GM12878 (cell line): ENCODE results near the gene PTGES2. TPM values are rescaled to one million over a fixed set of nuclear protein-coding genes. Genes with fewer than 3 reads are reported as not detected.

Source experiments
- ATAC-seq: fragments of 200-7000 bp; cut with Tn5 transposase; 3 replicates; pipeline ENCODE4 v1.9.1; 2020; ENCODE audit warnings: mild to moderate bottlenecking, moderate library complexity
- BruUV-seq: library from RNA; stranded (reverse); fragments of 400-500 nt; replicated peaks from 2 replicates; lab custom pipeline; 2021; lab: Mats Ljungman, UMichigan
- CTCF ChIA-PET: fragments of 300-600 bp; sonication (Branson Sonifier 250); formaldehyde crosslinking; extraction: SDS; loops from one replicate; lab custom pipeline; 2021; ENCODE audit warnings: inconsistent platforms; lab: Yijun Ruan, JAX
- POLR2A ChIA-PET: fragments of 350-600 bp; formaldehyde crosslinking; extraction: SDS; loops from one replicate; lab custom pipeline; 2021; ENCODE audit warnings: inconsistent platforms; lab: Charles Lee
- RAD21 ChIA-PET: fragments of 300-600 bp; sonication (Branson Sonifier 250); formaldehyde crosslinking; loops from one replicate; lab custom pipeline; 2023; ENCODE audit warnings: antibody characterized with exemption; ENCODE audit not compliant: unreplicated experiment; lab: Charles Lee
- SMC1A ChIA-PET: fragments of 300-600 bp; sonication (Branson Sonifier 250); formaldehyde crosslinking; loops from one replicate; lab custom pipeline; 2023; ENCODE audit not compliant: unreplicated experiment, uncharacterized antibody; lab: Charles Lee
- DNase-seq: peaks from one replicate; pipeline ENCODE4 v3.0.0-alpha.2; 2011; ENCODE audit warnings: low read depth, low spot score
- FAIRE-seq: peaks from 3 replicates; lab custom pipeline; 2011; peaks lifted over from hg19 to GRCh38; lab: Jason Lieb, UNC
- H2AFZ ChIP-seq: 2 replicates; pipeline ENCODE4 v1.6.0; 2011; ENCODE audit warnings: low read depth, low read length, control low read depth; ENCODE audit not compliant: control insufficient read depth
- H3K27ac ChIP-seq: 2 replicates; pipeline ENCODE4 v1.5.1; 2011; ENCODE audit warnings: control low read depth; ENCODE audit not compliant: control insufficient read depth, insufficient read depth
- H3K27me3 ChIP-seq, 2 experiments: replicated peaks in 1 of 2; 2 replicates each; pipeline versions ENCODE4 v1.6.0 to v1.6.1; 2011; ENCODE audit warnings: low read length in 1 of 2; ENCODE audit not compliant: control insufficient read depth in 2 of 2, insufficient read depth in 2 of 2
- H3K36me3 ChIP-seq, 2 experiments: 2 replicates each; pipeline ENCODE4 v1.5.1; 2011; ENCODE audit warnings: low read length in 1 of 2; ENCODE audit not compliant: control insufficient read depth in 2 of 2, insufficient read depth in 2 of 2
- H3K4me1 ChIP-seq: 2 replicates; pipeline ENCODE4 v1.6.1; 2011; ENCODE audit warnings: mild to moderate bottlenecking, low read length, moderate library complexity, mixed read lengths; ENCODE audit not compliant: control insufficient read depth, insufficient read depth
- H3K4me2 ChIP-seq: 2 replicates; pipeline ENCODE4 v1.6.0; 2011; ENCODE audit warnings: control low read depth; ENCODE audit not compliant: control insufficient read depth, insufficient read depth
- H3K4me3 ChIP-seq: fragments of 200-600 bp; sonication (generic); 2 replicates; pipeline ENCODE4 v1.5.1; 2016
- H3K79me2 ChIP-seq: 2 replicates; pipeline ENCODE4 v1.6.0; 2011; ENCODE audit warnings: low read length; ENCODE audit not compliant: control insufficient read depth, insufficient read depth
- H3K9ac ChIP-seq: 2 replicates; pipeline ENCODE4 v1.8.0; 2011; ENCODE audit warnings: low read length, control low read depth, mixed read lengths; ENCODE audit not compliant: control insufficient read depth, insufficient read depth
- H3K9me3 ChIP-seq: replicated peaks from 3 replicates; pipeline ENCODE4 v1.5.1; 2011; ENCODE audit warnings: mild to moderate bottlenecking, low read length; ENCODE audit not compliant: control insufficient read depth, insufficient read depth
- H4K20me1 ChIP-seq: 2 replicates; pipeline ENCODE4 v1.6.0; 2011; ENCODE audit not compliant: control insufficient read depth, insufficient read depth
- ELK1 ChIP-seq: IDR thresholded peaks from 2 replicates; pipeline ENCODE4 v1.6.1; 2012; ENCODE audit warnings: low read depth, low read length, improper control_type of control experiment
- FOS ChIP-seq: IDR thresholded peaks from 3 replicates; pipeline ENCODE4 v1.6.1; 2011; ENCODE audit warnings: borderline replicate concordance; ENCODE audit not compliant: insufficient read length; ENCODE audit errors: extremely low read depth
- SMAD1 ChIP-seq: fragments of 450-650 bp; IDR thresholded peaks from 2 replicates; pipeline ENCODE4 v1.6.1; 2018; ENCODE audit warnings: mild to moderate bottlenecking, low read depth; ENCODE audit not compliant: partially characterized antibody
- ZZZ3 ChIP-seq: IDR thresholded peaks from 2 replicates; pipeline ENCODE4 v1.6.1; 2011; ENCODE audit warnings: low read depth; ENCODE audit not compliant: control insufficient read depth, insufficient read length
- WGBS: methylation state at CpG from one replicate; pipeline ENCODE4 v1.1.6; 2016; ENCODE audit warnings: low lambda C conversion rate; ENCODE audit not compliant: insufficient replicate concordance, insufficient coverage; ENCODE audit errors: missing lambda C conversion rate; 5-methylcytosine and 5-hydroxymethylcytosine counted together
- in situ Hi-C: fragments of 300-500 bp; cut with MboI; formaldehyde crosslinking; loops from 9 replicates; pipeline ENCODE4 v1.14.3; 2018; ENCODE audit warnings: mixed read lengths
- intact Hi-C: fragments of 100-400 bp; cut with micrococcal nuclease; formaldehyde crosslinking; loops from one replicate; pipeline ENCODE4 v1.14.2; 2022; ENCODE audit not compliant: unreplicated experiment
- polyA plus RNA-seq, 11 experiments: library from polyadenylated mRNA; depleted of rRNA in 4 of 11; unstranded in 6 of 11; stranded (reverse) in 5 of 11; fragments of >200 nt; fragmentation: Nextera tagmentation in 4 of 11; fragmentation: Illumina TruSeq in 1 of 11; extraction: Ambion mirVana in 4 of 11; extraction: Trizol in 1 of 11; gene quantifications; 1 replicate in 1 of 11; 2 replicates in 10 of 11; pipeline versions ENCODE4 v1.2.1 to v1.2.3, GENCODE V29; 2011 to 2016; ENCODE audit warnings: inconsistent platforms in 2 of 11, missing spikeins in 2 of 11, low read depth in 1 of 11
- total RNA-seq, 4 experiments: library from RNA; depleted of rRNA in 3 of 4; stranded (reverse); fragments of >200 nt in 3 of 4; fragmentation: Illumina TruSeq in 1 of 4; extraction: Trizol in 1 of 4; gene quantifications; 2 replicates each; pipeline versions ENCODE4 v1.2.1 to v1.2.3, GENCODE V29; 2013 to 2021

Gene PTGES2
- total and polyA plus RNA-seq, 10 of the 15 experiments (the other 5 are each of a cell fraction or from before 2014, with no cell fraction given), result 2.1 to 141 (median 99.1) TPM

- in situ Hi-C loops, result no loop called here
- no peak overlapping the region for H3K27ac ChIP-seq
- POLR2A ChIA-PET, result no interaction called here
- no peak overlapping the region for H2AFZ ChIP-seq
- ATAC-seq (no peak), FAIRE-seq (no peak), DNase-seq (no peak)
- H3K9me3 ChIP-seq, result no peaks in the 10 kb centered on the region
- 48% methylated on average over 13 of the region's 13 CpGs for WGBS
- RAD21 ChIA-PET, result no interaction called here
- H3K36me3 ChIP-seq, result no peaks in the 10 kb centered on the region
- H3K79me2 ChIP-seq, result no peaks in the 10 kb centered on the region
- SMC1A ChIA-PET, result no interaction called here
- H3K4me2 ChIP-seq, result no peak overlapping the region
- H3K4me1 ChIP-seq, result no peaks in the 10 kb centered on the region
- no TSS peak for BruUV-seq
- H3K4me3 ChIP-seq, result no peak overlapping the region
- TF ChIP-seq SMAD1 (no peak), FOS (no peak), ELK1 (no peak), ZZZ3 (no peak)
- no peak overlapping the region for H3K9ac ChIP-seq
- CTCF ChIA-PET, result no interaction called here
- intact Hi-C loops, result no loop called here
- no peaks in the 10 kb centered on the region; the same call in 1 of the 2 replicates for H4K20me1 ChIP-seq
- peaks cover 0 to 1% of the 10 kb centered on the region in 2 experiments; a peak in 2 of 4 replicates for H3K27me3 ChIP-seq
Measured at GRCh38 chr9:128152133-128153059, 24.9 kb upstream of the PTGES2 start.
